Testis (tissue), 3 donors: ENCODE data around the gene CCSER1. TPM values are rescaled to one million over a fixed set of nuclear protein-coding genes. Genes with fewer than 3 reads are reported as not detected.

Source experiments
- DNase-seq: peaks from one replicate; pipeline ENCODE4 v3.0.0-alpha.2; 2019
- H3K27ac ChIP-seq, 2 donors: fragments of 200-600 bp; sonication (generic); one replicate each; pipeline ENCODE4 v1.5.1; 2019
- H3K27me3 ChIP-seq: fragments of 200-600 bp; sonication (generic); one replicate; pipeline ENCODE4 v1.5.1; 2019
- H3K36me3 ChIP-seq: fragments of 200-600 bp; sonication (generic); one replicate; pipeline ENCODE4 v1.5.1; 2017; ENCODE audit warnings: low read depth; ENCODE audit errors: missing control alignments
- H3K4me1 ChIP-seq: fragments of 200-600 bp; sonication (generic); one replicate; pipeline ENCODE4 v1.5.1; 2019
- H3K4me3 ChIP-seq, 2 donors: fragments of 200-600 bp; sonication (generic); one replicate each; pipeline ENCODE4 v1.5.1; 2017 to 2019
- H3K9me3 ChIP-seq: fragments of 200-600 bp; sonication (generic); one replicate; pipeline ENCODE4 v1.5.1; 2017
- CTCF ChIP-seq, 3 experiments: fragments of 450-650 bp in 2 of 3; fragments of 200-600 bp in 1 of 3; sonication (generic) in 1 of 3; IDR thresholded peaks; one replicate each; pipeline ENCODE4 v1.5.1; 2016 to 2019; ENCODE audit warnings: antibody characterized with exemption in 3 of 3, mild to moderate bottlenecking in 2 of 3, moderate library complexity in 1 of 3
- POLR2A ChIP-seq: fragments of 450-650 bp; IDR thresholded peaks from one replicate; pipeline ENCODE4 v1.6.1; 2017; ENCODE audit warnings: antibody characterized with exemption, mild to moderate bottlenecking, moderate library complexity
- WGBS, 2 donors: methylation state at CpG; one replicate each; pipeline ENCODE4 v1.1.5; 2018; 5-methylcytosine and 5-hydroxymethylcytosine counted together
- intact Hi-C: fragments of 100-400 bp; cut with DNase I; formaldehyde crosslinking; loops from one replicate; pipeline ENCODE4 v1.15.1; 2023; ENCODE audit warnings: low total_unique reads
- polyA plus RNA-seq: library from polyadenylated mRNA; stranded (reverse); fragments of 350-450 nt; fragmentation: Illumina TruSeq; extraction: RNeasy Lipid Tissue Mini Kit (QIAGEN cat#74804); gene quantifications from one replicate; pipeline ENCODE4 v1.2.3, GENCODE V29; 2014; ENCODE audit warnings: low read depth, low replicate concordance; ENCODE audit not compliant: insufficient read depth
- total RNA-seq, 2 donors: library from RNA; depleted of rRNA; stranded (reverse); fragments of >200 nt; gene quantifications; one replicate each; pipeline ENCODE4 v1.2.3, GENCODE V29; 2016

CCSER1 gene
- total and polyA plus RNA-seq, 3 donors from 2014 or later, result 20.2 to 105 (median 82.8) TPM

GRCh38 chr4:90240333-90240732 lies 113.1 kb downstream of the CCSER1 start:
- 54% methylated on average over 1 of the region's 1 CpG; no CpG with 5 or more reads in 1 of the 2 donors for WGBS, 2 donors
- Histone ChIP-seq H3K9me3 (no peaks in the 10 kb centered on the region), H3K27me3 (no peaks in the 10 kb centered on the region), H3K4me1 (peaks cover 9% of the 10 kb centered on the region), H3K27ac (no peak overlapping the region), H3K36me3 (no peaks in the 10 kb centered on the region), H3K4me3 (no peak overlapping the region)
- intact Hi-C loops, result no loop called here
- TF ChIP-seq POLR2A (no peak), CTCF (IDR thresholded peaks at IDR 0.05) (no peak)
- DNase-seq, result no peak

- WGBS, 2 donors, result 86 to 92% methylated on average over 3 of the region's 3 CpGs
- Histone ChIP-seq H3K36me3 (no peaks in the 10 kb centered on the region), H3K9me3 (no peaks in the 10 kb centered on the region), H3K27me3 (no peaks in the 10 kb centered on the region), H3K4me3 (no peak overlapping the region), H3K27ac (no peak overlapping the region), H3K4me1 (peaks cover 6% of the 10 kb centered on the region)
- DNase-seq, result no peak
- intact Hi-C loops, result no loop called here
- TF ChIP-seq POLR2A (no peak), CTCF (IDR thresholded peaks at IDR 0.05) (no peak)
Observed at GRCh38 chr4:90241008-90241407, 113.8 kb downstream of the CCSER1 start.

- Histone ChIP-seq H3K36me3 (no peaks in the 10 kb centered on the region), H3K27me3 (no peaks in the 10 kb centered on the region), H3K4me3 (no peak overlapping the region), H3K27ac (peak overlapping the region; percentile 13 to 61), H3K4me1 (peaks cover 6% of the 10 kb centered on the region), H3K9me3 (no peaks in the 10 kb centered on the region)
- TF ChIP-seq POLR2A (no peak), CTCF (IDR thresholded peaks at IDR 0.05) (no peak)
- intact Hi-C loops, result no loop called here
- WGBS, 2 donors, result 53 to 70% methylated on average over 1 of the region's 1 CpG
- DNase-seq, result no peak
Observed at GRCh38 chr4:90245837-90246236, 118.6 kb downstream of the CCSER1 start.

- Histone ChIP-seq H3K36me3 (no peaks in the 10 kb centered on the region), H3K4me3 (no peak overlapping the region), H3K4me1 (peaks cover 10% of the 10 kb centered on the region), H3K27ac (peak overlapping the region; percentile 51 to 61), H3K27me3 (no peaks in the 10 kb centered on the region), H3K9me3 (no peaks in the 10 kb centered on the region)
- no peak for TF ChIP-seq CTCF (IDR thresholded peaks at IDR 0.05)
- no peak for TF ChIP-seq POLR2A
- intact Hi-C loops, result no loop called here
- 61 to 77% methylated on average over 3 of the region's 3 CpGs for WGBS, 2 donors
- no peak for DNase-seq
Observed at GRCh38 chr4:90246816-90247215, 119.6 kb downstream of the CCSER1 start.

GRCh38 chr4:90254357-90254756 lies 127.2 kb downstream of the CCSER1 start:
- Histone ChIP-seq H3K27ac (no peak overlapping the region), H3K9me3 (no peaks in the 10 kb centered on the region), H3K27me3 (no peaks in the 10 kb centered on the region), H3K4me1 (peaks cover 4% of the 10 kb centered on the region), H3K4me3 (no peak overlapping the region), H3K36me3 (no peaks in the 10 kb centered on the region)
- 85 to 88% methylated on average over 2 of the region's 2 CpGs for WGBS, 2 donors
- TF ChIP-seq POLR2A (no peak), CTCF (IDR thresholded peaks at IDR 0.05) (no peak)
- DNase-seq, result no peak
- intact Hi-C loops, result no loop called here
